Sigmoid colon (tissue), 7 donors: Measurements from ENCODE around the gene DHX35. TPM values are rescaled to one million over a fixed set of nuclear protein-coding genes. Genes with fewer than 3 reads are reported as not detected.

ENCODE experiments used
- DNase-seq: peaks from one replicate; pipeline ENCODE4 v3.0.0-alpha.2; 2019
- H3K27ac ChIP-seq, 4 donors: fragments of 200-600 bp; sonication (generic); one replicate each; pipeline ENCODE4 v1.5.1; 2016 to 2019; ENCODE audit warnings: mild to moderate bottlenecking in 1 of 4
- H3K27me3 ChIP-seq, 3 donors: fragments of 200-600 bp; sonication (generic); one replicate each; pipeline ENCODE4 v1.5.1; 2019; ENCODE audit warnings: mild to moderate bottlenecking in 1 of 3
- H3K36me3 ChIP-seq, 4 donors: fragments of 200-600 bp; sonication (generic); one replicate each; pipeline ENCODE4 v1.5.1; 2016 to 2019
- H3K4me1 ChIP-seq, 4 donors: fragments of 200-600 bp; sonication (generic); one replicate each; pipeline ENCODE4 v1.5.1; 2017 to 2019
- H3K4me3 ChIP-seq, 4 donors: fragments of 200-600 bp; sonication (generic); one replicate each; pipeline ENCODE4 v1.5.1; 2017 to 2019; ENCODE audit warnings: mild to moderate bottlenecking in 2 of 4, moderate library complexity in 1 of 4
- H3K9me3 ChIP-seq, 4 donors: fragments of 200-600 bp in 3 of 4; sonication (generic) in 3 of 4; one replicate each; pipeline versions ENCODE4 v1.5.1 to v1.6.1; 2013 to 2019
- EP300 ChIP-seq, 4 donors: sonication (generic); formaldehyde crosslinking; IDR thresholded peaks; one replicate each; pipeline ENCODE4 v1.6.1; 2017; ENCODE audit warnings: antibody characterized with exemption in 4 of 4
- POLR2A ChIP-seq, 2 donors: fragments of 450-650 bp; IDR thresholded peaks; one replicate each; pipeline ENCODE4 v1.6.1; 2016; ENCODE audit warnings: antibody characterized with exemption in 2 of 2, mild to moderate bottlenecking in 2 of 2, moderate library complexity in 2 of 2
- POLR2AphosphoS5 ChIP-seq, 4 donors: sonication (generic); formaldehyde crosslinking; IDR thresholded peaks; one replicate each; pipeline ENCODE4 v1.6.1; 2017; ENCODE audit warnings: antibody characterized with exemption in 4 of 4
- WGBS, 2 donors: extraction: QIAGEN DNeasy Blood & Tissue Kit; methylation state at CpG; one replicate each; pipeline ENCODE4 v1.1.7; 2013; 5-methylcytosine and 5-hydroxymethylcytosine counted together
- intact Hi-C: fragments of 100-400 bp; cut with DNase I; formaldehyde crosslinking; loops from one replicate; pipeline ENCODE4 v1.15.1; 2023
- polyA plus RNA-seq, 3 donors: library from polyadenylated mRNA; stranded (reverse); fragments of 200-250 nt; gene quantifications; one replicate each; pipeline ENCODE4 v1.2.3, GENCODE V29; 2013
- total RNA-seq, 4 donors: library from RNA; depleted of rRNA; stranded (reverse); fragments of >200 nt; gene quantifications; one replicate each; pipeline ENCODE4 v1.1.0, GENCODE V29; 2016
- TF ChIP-seq, protein P1 (sequence below), 4 experiments: fragments of 450-650 bp in 3 of 4; fragments of 200-600 bp in 1 of 4; IDR thresholded peaks; one replicate each; pipeline ENCODE4 v1.5.1; 2016 to 2019; ENCODE audit warnings: antibody characterized with exemption in 4 of 4, mild to moderate bottlenecking in 3 of 4, moderate library complexity in 2 of 4
- donor health status: healthy with polysubstance abuse.
- donor health status: Bipolar disorder and iron deficiency.
- donor health status: healthy.

Gene DHX35, protein sequence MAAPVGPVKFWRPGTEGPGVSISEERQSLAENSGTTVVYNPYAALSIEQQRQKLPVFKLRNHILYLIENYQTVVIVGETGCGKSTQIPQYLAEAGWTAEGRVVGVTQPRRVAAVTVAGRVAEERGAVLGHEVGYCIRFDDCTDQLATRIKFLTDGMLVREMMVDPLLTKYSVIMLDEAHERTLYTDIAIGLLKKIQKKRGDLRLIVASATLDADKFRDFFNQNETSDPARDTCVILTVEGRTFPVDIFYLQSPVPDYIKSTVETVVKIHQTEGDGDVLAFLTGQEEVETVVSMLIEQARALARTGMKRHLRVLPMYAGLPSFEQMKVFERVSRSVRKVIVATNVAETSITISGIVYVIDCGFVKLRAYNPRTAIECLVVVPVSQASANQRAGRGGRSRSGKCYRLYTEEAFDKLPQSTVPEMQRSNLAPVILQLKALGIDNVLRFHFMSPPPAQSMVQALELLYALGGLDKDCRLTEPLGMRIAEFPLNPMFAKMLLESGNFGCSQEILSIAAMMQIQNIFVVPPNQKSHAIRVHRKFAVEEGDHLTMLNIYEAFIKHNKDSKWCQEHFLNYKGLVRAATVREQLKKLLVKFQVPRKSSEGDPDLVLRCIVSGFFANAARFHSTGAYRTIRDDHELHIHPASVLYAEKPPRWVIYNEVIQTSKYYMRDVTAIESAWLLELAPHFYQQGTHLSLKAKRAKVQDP
- total RNA-seq, result 10 to 100 TPM; 16.1 to 33.2 (median 18.3) TPM
- polyA plus RNA-seq, result 10 to 100 TPM in 2 of 3 donors, 1 to 10 TPM in 1; 8.8 to 12.0 (median 10.3) TPM

DNA sequence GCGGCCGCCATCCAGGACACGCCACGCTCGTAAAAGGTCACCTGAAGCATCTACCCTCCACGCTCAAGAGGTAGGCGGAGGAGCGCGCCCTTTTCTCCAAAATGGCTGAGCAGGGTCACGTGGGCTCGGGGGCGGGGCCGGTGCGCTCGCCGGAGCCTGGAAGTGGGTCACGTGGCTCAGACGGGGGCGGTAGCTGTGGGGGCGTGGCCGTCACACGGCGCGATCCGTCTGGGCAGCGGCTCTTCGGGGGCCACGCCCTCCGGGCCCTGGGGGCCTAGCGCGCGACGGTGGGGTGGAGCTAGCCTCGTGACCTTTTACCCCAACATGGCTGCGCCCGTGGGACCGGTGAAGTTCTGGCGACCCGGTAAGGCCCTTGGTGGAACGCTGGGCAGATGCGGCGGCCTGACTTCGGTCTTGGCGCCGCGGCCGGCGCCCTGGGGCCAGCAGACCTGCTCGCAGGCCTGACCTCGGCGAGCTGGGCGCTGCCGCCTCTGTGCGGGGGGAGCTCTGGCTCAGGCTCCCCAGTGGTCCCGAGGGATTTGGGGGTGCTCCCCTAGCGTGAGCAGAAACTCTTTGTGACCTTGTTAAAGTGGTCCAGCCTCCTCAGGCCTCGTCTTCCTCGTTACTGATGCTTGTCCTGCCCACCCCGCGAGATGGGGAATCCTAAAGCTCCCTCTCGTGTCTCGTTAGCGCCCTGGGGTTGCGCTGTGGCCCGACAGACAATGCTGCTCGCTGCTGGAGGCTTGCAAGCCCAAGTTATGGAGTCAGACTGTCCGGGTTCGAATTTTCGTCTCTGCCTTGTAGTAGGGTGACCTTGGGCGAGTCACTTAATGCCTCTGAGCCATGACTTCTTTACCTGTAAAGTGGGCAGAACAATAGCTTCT, at the start of gene DHX35:
DHX35 (plus strand) TSS at position 301 of the 884 bp plus-strand sequence; CDS start at position 325, 24 bp downstream.
- Histone ChIP-seq H3K36me3 (peaks cover 0 to 3% (median 0%) of the 10 kb centered on the region in 4 donors), H3K27me3 (no peaks in the 10 kb centered on the region), H3K9me3 (no peaks in the 10 kb centered on the region), H3K27ac (peak within 1 kb of the TSS; percentile 96 to 98 (median 98)), H3K4me3 (peak within 1 kb of the TSS; percentile 87 to 95 (median 92)), H3K4me1 (peaks cover 0 to 43% (median 17%) of the 10 kb centered on the region in 4 donors)
- intact Hi-C loops, result loop anchor here (2.0 kb wide), 1 partner anchor 35 kb away; the partner anchor contains the start of gene FAM83D
- peak; percentile 99 for DNase-seq
- TF ChIP-seq POLR2AphosphoS5 (IDR thresholded peaks at IDR 0.05) (peak; percentile 61 to 85 (median 74)), EP300 (IDR thresholded peaks at IDR 0.05) (peak in 1 of 4 donors; percentile 56), POLR2A (IDR thresholded peaks at IDR 0.05) (peak in 1 of 2 donors; percentile 25)
- TF ChIP-seq, protein P1, sequence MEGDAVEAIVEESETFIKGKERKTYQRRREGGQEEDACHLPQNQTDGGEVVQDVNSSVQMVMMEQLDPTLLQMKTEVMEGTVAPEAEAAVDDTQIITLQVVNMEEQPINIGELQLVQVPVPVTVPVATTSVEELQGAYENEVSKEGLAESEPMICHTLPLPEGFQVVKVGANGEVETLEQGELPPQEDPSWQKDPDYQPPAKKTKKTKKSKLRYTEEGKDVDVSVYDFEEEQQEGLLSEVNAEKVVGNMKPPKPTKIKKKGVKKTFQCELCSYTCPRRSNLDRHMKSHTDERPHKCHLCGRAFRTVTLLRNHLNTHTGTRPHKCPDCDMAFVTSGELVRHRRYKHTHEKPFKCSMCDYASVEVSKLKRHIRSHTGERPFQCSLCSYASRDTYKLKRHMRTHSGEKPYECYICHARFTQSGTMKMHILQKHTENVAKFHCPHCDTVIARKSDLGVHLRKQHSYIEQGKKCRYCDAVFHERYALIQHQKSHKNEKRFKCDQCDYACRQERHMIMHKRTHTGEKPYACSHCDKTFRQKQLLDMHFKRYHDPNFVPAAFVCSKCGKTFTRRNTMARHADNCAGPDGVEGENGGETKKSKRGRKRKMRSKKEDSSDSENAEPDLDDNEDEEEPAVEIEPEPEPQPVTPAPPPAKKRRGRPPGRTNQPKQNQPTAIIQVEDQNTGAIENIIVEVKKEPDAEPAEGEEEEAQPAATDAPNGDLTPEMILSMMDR (IDR thresholded peaks at IDR 0.05), result peak in 3 of 4 experiments; percentile 9 to 30 (median 15)
- 0% methylated on average over 70 of the region's 70 CpGs for WGBS, 2 donors

DNA sequence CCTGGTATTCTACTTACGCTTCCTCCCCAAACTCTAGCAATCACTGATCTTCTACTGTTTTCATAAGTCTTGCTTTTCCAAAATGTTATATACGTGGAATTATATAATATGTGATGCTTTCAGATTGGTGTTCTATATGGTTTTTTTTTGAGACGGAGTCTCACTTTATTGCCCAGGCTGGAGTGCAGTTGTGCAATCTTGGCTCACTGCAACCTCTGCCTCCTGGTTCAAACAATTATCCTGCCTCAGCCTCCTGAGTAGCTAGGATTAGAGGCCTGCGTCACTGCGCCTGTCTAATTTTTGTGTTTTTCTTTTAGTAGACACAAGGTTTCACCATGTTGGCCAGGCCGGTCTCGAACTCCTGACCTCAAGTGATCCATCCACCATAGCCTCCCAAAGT, 46.8 kb upstream of the DHX35 start:
- Histone ChIP-seq H3K9me3 (no peaks in the 10 kb centered on the region), H3K36me3 (no peaks in the 10 kb centered on the region), H3K4me3 (no peak overlapping the region), H3K4me1 (no peaks in the 10 kb centered on the region), H3K27ac (no peak overlapping the region), H3K27me3 (no peaks in the 10 kb centered on the region)
- 95 to 97% methylated on average over 7 of the region's 7 CpGs for WGBS, 2 donors
- TF ChIP-seq, protein P1 (IDR thresholded peaks at IDR 0.05), result no peak
- TF ChIP-seq EP300 (IDR thresholded peaks at IDR 0.05) (no peak), POLR2AphosphoS5 (IDR thresholded peaks at IDR 0.05) (no peak), POLR2A (IDR thresholded peaks at IDR 0.05) (no peak)
- DNase-seq, result no peak
- intact Hi-C loops, result no loop called here

DNA sequence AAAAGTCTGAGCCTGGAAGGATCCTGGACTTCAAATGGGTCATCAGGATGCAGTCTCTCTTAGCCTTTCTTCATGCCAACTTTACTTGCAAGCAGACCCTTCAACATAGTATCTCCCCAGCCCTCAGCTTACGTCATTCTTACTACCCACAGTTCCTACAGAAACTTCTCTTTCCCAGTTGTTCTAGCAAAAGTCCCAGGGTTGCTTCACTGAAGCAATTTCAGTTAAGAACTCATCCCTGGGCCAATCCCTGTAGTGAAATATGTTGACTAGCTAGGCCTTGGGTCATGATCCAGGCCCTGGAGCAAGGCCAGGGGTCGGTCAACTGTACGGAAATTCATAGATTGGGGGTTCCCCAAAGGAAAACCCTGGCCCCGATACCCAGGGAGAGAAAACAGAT, 44.5 kb upstream of the DHX35 start:
- H3K27ac ChIP-seq, result no peak overlapping the region
- intact Hi-C loops, result no loop called here
- H3K4me3 ChIP-seq, result no peak overlapping the region
- no peaks in the 10 kb centered on the region for H3K9me3 ChIP-seq
- H3K27me3 ChIP-seq, result no peaks in the 10 kb centered on the region
- DNase-seq, result no peak
- no peaks in the 10 kb centered on the region for H3K4me1 ChIP-seq
- 91 to 92% methylated on average over 4 of the region's 4 CpGs for WGBS, 2 donors
- TF ChIP-seq POLR2A (IDR thresholded peaks at IDR 0.05) (no peak), EP300 (IDR thresholded peaks at IDR 0.05) (no peak), POLR2AphosphoS5 (IDR thresholded peaks at IDR 0.05) (no peak)
- TF ChIP-seq, protein P1 (IDR thresholded peaks at IDR 0.05), result no peak
- no peaks in the 10 kb centered on the region for H3K36me3 ChIP-seq

DNA sequence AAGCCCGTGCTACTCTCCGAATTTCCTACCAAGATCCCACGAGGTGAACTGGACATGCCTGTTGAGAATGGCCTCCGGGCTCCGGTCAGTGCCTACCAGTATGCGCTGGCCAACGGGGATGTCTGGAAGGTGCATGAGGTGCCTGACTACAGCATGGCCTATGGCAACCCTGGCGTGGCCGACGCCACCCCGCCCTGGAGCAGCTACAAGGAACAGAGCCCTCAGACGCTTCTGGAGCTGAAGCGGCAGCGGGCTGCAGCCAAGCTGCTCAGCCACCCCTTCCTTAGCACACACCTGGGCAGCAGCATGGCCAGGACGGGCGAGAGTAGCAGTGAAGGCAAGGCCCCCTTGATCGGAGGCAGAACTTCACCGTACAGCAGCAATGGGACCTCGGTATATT, 44.0 kb upstream of the DHX35 start:
- 95% methylated on average over 19 of the region's 19 CpGs for WGBS, 2 donors
- TF ChIP-seq, protein P1 (IDR thresholded peaks at IDR 0.05), result no peak
- TF ChIP-seq EP300 (IDR thresholded peaks at IDR 0.05) (no peak), POLR2A (IDR thresholded peaks at IDR 0.05) (no peak), POLR2AphosphoS5 (IDR thresholded peaks at IDR 0.05) (no peak)
- no peak for DNase-seq
- H3K27me3 ChIP-seq, result no peaks in the 10 kb centered on the region
- no peak overlapping the region for H3K27ac ChIP-seq
- no peaks in the 10 kb centered on the region for H3K36me3 ChIP-seq
- no peaks in the 10 kb centered on the region for H3K4me1 ChIP-seq
- H3K4me3 ChIP-seq, result no peak overlapping the region
- H3K9me3 ChIP-seq, result no peaks in the 10 kb centered on the region
- intact Hi-C loops, result no loop called here
